ENCODE results near the gene PPP3R1.

PPP3R1 gene

DNA sequence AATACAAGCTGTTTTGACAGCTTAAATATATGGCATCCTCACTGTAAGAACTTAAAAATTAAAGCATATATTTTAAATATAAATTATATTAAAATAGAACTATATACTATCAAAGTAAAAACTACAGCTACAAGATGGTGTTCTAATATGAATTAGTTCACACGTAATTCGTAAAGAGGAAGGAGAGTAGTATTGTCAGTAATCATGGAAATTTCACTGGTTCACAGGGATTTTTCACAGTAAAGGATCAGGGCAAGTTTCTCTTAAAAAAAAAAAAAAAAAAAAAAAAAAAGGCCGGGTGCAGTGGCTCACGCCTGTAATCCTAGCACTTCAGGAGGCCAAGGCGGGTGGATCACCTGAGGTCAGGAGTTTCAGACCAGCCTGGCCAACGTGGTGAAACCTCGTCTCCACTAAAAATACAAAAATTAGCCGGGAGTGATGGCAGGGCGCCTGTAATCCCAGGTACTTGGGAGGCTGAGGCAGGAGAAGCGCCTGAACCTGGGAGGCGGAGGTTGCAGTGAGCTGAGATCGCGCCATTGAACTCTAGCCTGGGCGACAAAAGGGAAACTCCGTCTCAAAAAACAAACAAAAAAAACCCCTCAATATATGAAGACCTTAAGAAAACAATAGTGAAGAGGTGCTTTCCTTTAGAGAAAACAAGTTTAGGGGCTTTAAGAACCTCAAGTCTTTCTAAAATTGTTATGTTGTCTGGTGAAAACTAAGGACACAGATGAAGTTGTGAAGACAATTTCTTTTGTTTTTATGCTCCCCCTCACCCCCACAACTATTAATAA, 62.1 kb downstream of the PPP3R1 start:
- Histone ChIP-seq H3K4me1 (no peaks in the 10 kb centered on the region), H3K27me3 (no peaks in the 10 kb centered on the region), H3K9me3 (no peaks in the 10 kb centered on the region), H3K4me3 (ENCODE audit: low read depth, low read length) (no peak overlapping the region), H3K36me3 (peaks cover 3% of the 10 kb centered on the region; the same call in 1 of the 2 replicates)
- no peak for DNase-seq
- TF ChIP-seq, protein P1, sequence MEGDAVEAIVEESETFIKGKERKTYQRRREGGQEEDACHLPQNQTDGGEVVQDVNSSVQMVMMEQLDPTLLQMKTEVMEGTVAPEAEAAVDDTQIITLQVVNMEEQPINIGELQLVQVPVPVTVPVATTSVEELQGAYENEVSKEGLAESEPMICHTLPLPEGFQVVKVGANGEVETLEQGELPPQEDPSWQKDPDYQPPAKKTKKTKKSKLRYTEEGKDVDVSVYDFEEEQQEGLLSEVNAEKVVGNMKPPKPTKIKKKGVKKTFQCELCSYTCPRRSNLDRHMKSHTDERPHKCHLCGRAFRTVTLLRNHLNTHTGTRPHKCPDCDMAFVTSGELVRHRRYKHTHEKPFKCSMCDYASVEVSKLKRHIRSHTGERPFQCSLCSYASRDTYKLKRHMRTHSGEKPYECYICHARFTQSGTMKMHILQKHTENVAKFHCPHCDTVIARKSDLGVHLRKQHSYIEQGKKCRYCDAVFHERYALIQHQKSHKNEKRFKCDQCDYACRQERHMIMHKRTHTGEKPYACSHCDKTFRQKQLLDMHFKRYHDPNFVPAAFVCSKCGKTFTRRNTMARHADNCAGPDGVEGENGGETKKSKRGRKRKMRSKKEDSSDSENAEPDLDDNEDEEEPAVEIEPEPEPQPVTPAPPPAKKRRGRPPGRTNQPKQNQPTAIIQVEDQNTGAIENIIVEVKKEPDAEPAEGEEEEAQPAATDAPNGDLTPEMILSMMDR (IDR thresholded peaks at IDR 0.05; ENCODE audit: low read depth, low read length) = no peak

DNA sequence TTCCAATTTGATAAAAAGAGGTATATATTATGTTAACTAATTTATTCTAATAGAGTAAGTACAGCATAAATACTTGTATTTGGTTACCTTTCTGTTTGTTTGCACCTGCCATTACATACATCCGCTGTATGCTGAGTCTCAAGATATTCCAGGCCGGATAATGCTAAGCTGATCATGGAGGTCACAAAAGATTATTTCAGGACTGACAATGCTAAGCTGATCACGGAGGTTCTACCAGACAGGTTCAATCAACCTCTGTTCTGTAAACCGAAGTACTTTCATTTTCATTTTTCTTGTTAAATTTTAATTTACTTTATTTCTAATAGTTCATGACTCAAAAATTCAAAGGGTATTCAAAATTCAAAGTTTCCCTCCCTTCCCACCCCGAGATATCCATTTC, 63.5 kb downstream of the PPP3R1 start:
- Histone ChIP-seq H3K4me3 (ENCODE audit: low read depth, low read length) (no peak overlapping the region), H3K36me3 (peaks cover 3% of the 10 kb centered on the region; the same call in 1 of the 2 replicates), H3K9me3 (no peaks in the 10 kb centered on the region), H3K4me1 (no peaks in the 10 kb centered on the region), H3K27me3 (no peaks in the 10 kb centered on the region)
- no peak for DNase-seq
- TF ChIP-seq, protein P1 (IDR thresholded peaks at IDR 0.05; ENCODE audit: low read depth, low read length) = no peak

DNA sequence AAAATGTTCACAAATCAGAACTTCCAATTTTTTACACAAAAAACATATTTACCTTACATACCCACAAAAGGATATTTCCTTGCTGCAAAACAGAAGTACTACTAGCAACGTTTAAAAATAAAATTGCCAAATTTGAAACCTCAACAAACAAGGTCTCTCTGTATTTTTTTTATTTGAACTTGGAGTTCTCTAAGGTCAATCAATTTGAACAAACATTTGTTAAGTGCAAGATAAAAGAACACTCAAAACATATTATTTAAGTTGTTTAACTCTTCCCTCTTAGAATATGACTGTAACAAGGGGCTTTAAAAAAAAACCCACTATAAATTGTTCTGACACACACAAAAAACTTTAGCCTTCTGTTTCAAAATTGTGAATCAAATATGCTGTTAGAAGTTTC, 65.0 kb downstream of the PPP3R1 start:
- no peak overlapping the region for H3K4me3 ChIP-seq (ENCODE audit: low read depth, low read length)
- peaks cover 3% of the 10 kb centered on the region; the same call in 1 of the 2 replicates for H3K36me3 ChIP-seq
- TF ChIP-seq, protein P1 (IDR thresholded peaks at IDR 0.05; ENCODE audit: low read depth, low read length) = no peak
- DNase-seq = no peak
- H3K9me3 ChIP-seq = no peaks in the 10 kb centered on the region
- H3K27me3 ChIP-seq = no peaks in the 10 kb centered on the region
- H3K4me1 ChIP-seq = no peaks in the 10 kb centered on the region

DNA sequence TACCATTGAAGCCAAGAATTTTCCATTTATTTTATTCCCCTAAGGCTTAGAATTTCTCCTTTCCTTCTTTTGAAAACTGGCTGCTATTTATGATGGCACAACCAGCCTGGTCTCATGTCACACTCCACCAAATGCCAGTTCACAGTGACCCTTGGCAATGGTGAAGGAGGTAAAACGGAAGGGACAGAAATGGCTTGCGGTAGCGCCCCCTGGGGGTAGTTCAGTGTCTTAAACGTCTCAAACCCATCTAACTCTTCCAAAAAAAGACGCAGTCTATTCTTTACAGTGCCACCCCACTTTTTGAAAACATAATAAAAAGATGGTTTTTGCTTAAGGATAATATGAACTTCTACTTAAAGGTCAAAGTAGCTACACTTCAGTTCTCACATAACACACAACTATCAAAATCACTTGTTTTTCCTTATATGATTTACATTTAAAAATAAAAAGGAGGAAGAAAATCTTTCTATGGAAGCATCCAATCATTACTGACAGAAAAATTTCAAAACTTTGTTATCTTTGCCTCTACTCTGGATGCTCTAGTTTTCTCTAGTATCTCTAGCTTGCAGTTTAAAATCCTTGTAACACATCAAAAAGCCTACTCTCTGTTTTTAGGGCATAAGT, 66.7 kb downstream of the PPP3R1 start:
- TF ChIP-seq, protein P1 (IDR thresholded peaks at IDR 0.05; ENCODE audit: low read depth, low read length) = peak; percentile 71
- Histone ChIP-seq H3K27me3 (no peaks in the 10 kb centered on the region), H3K4me1 (no peaks in the 10 kb centered on the region), H3K4me3 (ENCODE audit: low read depth, low read length) (no peak overlapping the region), H3K9me3 (no peaks in the 10 kb centered on the region), H3K36me3 (peaks cover 3% of the 10 kb centered on the region; the same call in 1 of the 2 replicates)
- DNase-seq = peak; percentile 64

DNA sequence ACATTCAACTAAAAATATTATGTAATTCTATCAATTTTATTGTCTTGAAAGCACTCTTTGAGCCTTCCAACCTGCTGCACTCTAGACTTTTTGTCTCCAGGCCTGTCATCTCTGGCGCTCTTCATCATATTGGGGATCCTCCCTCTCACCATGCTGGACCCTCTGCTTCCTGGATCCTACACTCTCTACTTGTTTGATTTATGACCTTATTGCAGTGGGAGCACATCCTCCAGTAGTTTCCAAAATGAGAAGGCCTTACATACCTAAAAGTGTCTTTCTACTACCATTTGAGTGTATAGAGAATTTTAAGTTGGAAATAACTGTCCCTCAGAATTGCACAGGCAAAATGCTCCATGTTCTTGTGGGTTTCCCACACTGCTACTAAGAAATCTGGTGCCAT, 69.4 kb downstream of the PPP3R1 start:
- peaks cover 6% of the 10 kb centered on the region; the same call in 1 of the 2 replicates for H3K36me3 ChIP-seq
- H3K9me3 ChIP-seq = no peaks in the 10 kb centered on the region
- no peaks in the 10 kb centered on the region for H3K27me3 ChIP-seq
- TF ChIP-seq, protein P1 (IDR thresholded peaks at IDR 0.05; ENCODE audit: low read depth, low read length) = no peak
- DNase-seq = no peak
- no peaks in the 10 kb centered on the region for H3K4me1 ChIP-seq
- no peak overlapping the region for H3K4me3 ChIP-seq (ENCODE audit: low read depth, low read length)
